ENCODE data around the gene AQP12A.
"Not testable (repeated sequence)": the region's sequence is repeated elsewhere in the genome, so short reads cannot be mapped to it uniquely, and the experiment has no call there.

DNA sequence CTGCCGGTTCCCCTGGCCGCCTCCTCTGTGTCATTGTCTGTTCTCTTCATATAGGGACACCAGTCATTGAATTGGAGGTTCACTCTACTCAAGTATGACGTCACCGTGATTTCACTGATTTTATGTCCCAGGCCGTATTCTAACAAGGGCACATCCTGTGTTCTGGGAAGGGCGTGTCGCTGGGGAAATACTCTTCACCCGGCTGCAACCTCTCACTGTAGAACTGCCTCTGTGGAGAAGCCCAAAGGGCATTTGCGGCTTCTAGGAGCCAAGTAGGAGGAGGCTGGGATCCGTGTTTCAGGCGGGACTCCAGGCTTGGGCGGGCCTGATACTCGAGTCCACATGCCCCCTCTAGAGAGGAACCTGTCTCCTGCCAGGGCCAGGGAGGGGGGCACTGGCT, 4.8 kb downstream of the AQP12A start:
- TF ChIP-seq CTCF (IDR thresholded peaks at IDR 0.05); ZFX (IDR thresholded peaks at IDR 0.05; ENCODE audit: borderline replicate concordance): not testable (repeated sequence)
